Uterus (tissue), 2 donors: ENCODE data around the gene CDKAL1.

ENCODE experiments used
- POLR2A ChIP-seq, 2 donors: fragments of 450-650 bp; IDR thresholded peaks; one replicate each; pipeline ENCODE4 v1.6.1; 2016; ENCODE audit warnings: antibody characterized with exemption in 2 of 2, mild to moderate bottlenecking in 1 of 2, moderate library complexity in 1 of 2
- TF ChIP-seq, protein P1 (sequence below), 4 experiments: fragments of 200-600 bp in 2 of 4; fragments of 450-650 bp in 2 of 4; sonication (generic) in 2 of 4; IDR thresholded peaks; one replicate each; pipeline ENCODE4 v1.5.1; 2016 to 2019; ENCODE audit warnings: antibody characterized with exemption in 4 of 4, mild to moderate bottlenecking in 2 of 4, moderate library complexity in 1 of 4

DNA sequence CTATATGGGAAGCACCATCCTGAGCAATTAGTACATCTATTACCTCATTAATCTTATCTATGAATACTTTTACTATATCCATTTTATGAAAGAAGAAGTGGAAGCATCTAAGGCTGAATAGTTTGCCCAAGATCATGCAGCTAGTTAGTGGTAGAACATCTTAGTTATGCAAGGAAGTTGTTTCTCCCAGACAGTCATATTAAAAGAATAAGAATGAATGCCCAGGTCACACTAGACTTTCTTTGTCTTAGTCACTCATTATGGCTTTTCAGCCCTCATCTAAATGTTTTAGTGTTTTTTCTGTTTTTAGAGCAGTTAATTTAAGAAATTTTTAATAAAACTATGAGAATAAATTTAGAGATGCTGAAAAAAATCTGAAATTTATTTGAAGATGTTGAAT lies 517.5 kb downstream of the CDKAL1 start:
- TF ChIP-seq, protein P1, sequence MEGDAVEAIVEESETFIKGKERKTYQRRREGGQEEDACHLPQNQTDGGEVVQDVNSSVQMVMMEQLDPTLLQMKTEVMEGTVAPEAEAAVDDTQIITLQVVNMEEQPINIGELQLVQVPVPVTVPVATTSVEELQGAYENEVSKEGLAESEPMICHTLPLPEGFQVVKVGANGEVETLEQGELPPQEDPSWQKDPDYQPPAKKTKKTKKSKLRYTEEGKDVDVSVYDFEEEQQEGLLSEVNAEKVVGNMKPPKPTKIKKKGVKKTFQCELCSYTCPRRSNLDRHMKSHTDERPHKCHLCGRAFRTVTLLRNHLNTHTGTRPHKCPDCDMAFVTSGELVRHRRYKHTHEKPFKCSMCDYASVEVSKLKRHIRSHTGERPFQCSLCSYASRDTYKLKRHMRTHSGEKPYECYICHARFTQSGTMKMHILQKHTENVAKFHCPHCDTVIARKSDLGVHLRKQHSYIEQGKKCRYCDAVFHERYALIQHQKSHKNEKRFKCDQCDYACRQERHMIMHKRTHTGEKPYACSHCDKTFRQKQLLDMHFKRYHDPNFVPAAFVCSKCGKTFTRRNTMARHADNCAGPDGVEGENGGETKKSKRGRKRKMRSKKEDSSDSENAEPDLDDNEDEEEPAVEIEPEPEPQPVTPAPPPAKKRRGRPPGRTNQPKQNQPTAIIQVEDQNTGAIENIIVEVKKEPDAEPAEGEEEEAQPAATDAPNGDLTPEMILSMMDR (IDR thresholded peaks at IDR 0.05): no peak
- no peak for TF ChIP-seq POLR2A (IDR thresholded peaks at IDR 0.05)
